GM23338 (cell line): ENCODE data around the gene ACTR6. TPM values are rescaled to one million over a fixed set of nuclear protein-coding genes. Genes with fewer than 3 reads are reported as not detected.

Experiments
- ATAC-seq: fragments of 200-7000 bp; cut with Tn5 transposase; 3 replicates; pipeline ENCODE4 v1.9.1; 2020
- DNase-seq: peaks from one replicate; pipeline ENCODE4 v3.0.0-alpha.2; 2015; ENCODE audit warnings: low spot score
- H2AFZ ChIP-seq: fragments of 200-600 bp; sonication (generic); 2 replicates; pipeline ENCODE4 v1.8.0; 2016; ENCODE audit warnings: antibody characterized with exemption, mild to moderate bottlenecking, moderate library complexity
- H3F3A ChIP-seq: fragments of 200-600 bp; sonication (generic); replicated peaks from 2 replicates; pipeline ENCODE4 v1.8.0; 2017; ENCODE audit warnings: antibody characterized with exemption, mixed run types, low read depth
- H3K27ac ChIP-seq: fragments of 200-600 bp; sonication (generic); 2 replicates; pipeline ENCODE4 v1.6.1; 2016; ENCODE audit warnings: low read depth
- H3K27me3 ChIP-seq: fragments of 200-600 bp; sonication (generic); 2 replicates; pipeline ENCODE4 v1.8.0; 2016; ENCODE audit warnings: mild to moderate bottlenecking, mixed run types, moderate library complexity; ENCODE audit not compliant: insufficient read depth
- H3K36me3 ChIP-seq: fragments of 200-600 bp; sonication (generic); 2 replicates; pipeline ENCODE4 v1.8.0; 2016; ENCODE audit warnings: mild to moderate bottlenecking; ENCODE audit not compliant: insufficient read depth
- H3K4me1 ChIP-seq: fragments of 200-600 bp; sonication (generic); 2 replicates; pipeline ENCODE4 v1.8.0; 2016; ENCODE audit warnings: mild to moderate bottlenecking, moderate library complexity; ENCODE audit not compliant: insufficient read depth
- H3K4me2 ChIP-seq: fragments of 200-600 bp; sonication (generic); 2 replicates; pipeline ENCODE4 v1.7.1; 2017; ENCODE audit warnings: mixed run types
- H3K4me3 ChIP-seq: fragments of 200-600 bp; sonication (generic); 2 replicates; pipeline ENCODE4 v1.6.1; 2016; ENCODE audit warnings: mixed run types
- H3K79me2 ChIP-seq: fragments of 200-600 bp; sonication (generic); replicated peaks from 2 replicates; pipeline ENCODE4 v1.8.0; 2017; ENCODE audit warnings: mild to moderate bottlenecking; ENCODE audit not compliant: insufficient read depth
- H3K9me2 ChIP-seq: fragments of 200-600 bp; sonication (generic); 2 replicates; pipeline ENCODE4 v1.8.0; 2017; ENCODE audit not compliant: insufficient read depth
- H4K20me1 ChIP-seq: fragments of 200-600 bp; sonication (generic); replicated peaks from 2 replicates; pipeline ENCODE4 v1.8.0; 2017; ENCODE audit warnings: mild to moderate bottlenecking; ENCODE audit not compliant: insufficient read depth
- H3K27ac Mint-ChIP-seq: 2 replicates; pipeline ENCODE4 v1.8.0; 2020; ENCODE audit warnings: inconsistent platforms, mild to moderate bottlenecking, moderate library complexity, mixed read lengths
- H3K27me3 Mint-ChIP-seq: 3 replicates; pipeline ENCODE4 v1.8.0; 2022; ENCODE audit warnings: low read depth, mild to moderate bottlenecking, moderate library complexity, mixed read lengths, inconsistent platforms; ENCODE audit not compliant: insufficient read depth, poor library complexity
- H3K36me3 Mint-ChIP-seq: 3 replicates; pipeline ENCODE4 v1.8.0; 2021; ENCODE audit warnings: low read depth, mild to moderate bottlenecking, inconsistent platforms, moderate library complexity, mixed read lengths
- H3K4me1 Mint-ChIP-seq: 3 replicates; pipeline ENCODE4 v1.8.0; 2020; ENCODE audit warnings: mild to moderate bottlenecking, inconsistent platforms, mixed read lengths
- H3K4me3 Mint-ChIP-seq: 3 replicates; pipeline ENCODE4 v1.8.0; 2021; ENCODE audit warnings: moderate library complexity, mild to moderate bottlenecking, inconsistent platforms, mixed read lengths
- H3K9me3 Mint-ChIP-seq: 3 replicates; pipeline ENCODE4 v1.8.0; 2020; ENCODE audit warnings: moderate library complexity, mild to moderate bottlenecking, inconsistent platforms, mixed read lengths
- ETS1 ChIP-seq: IDR thresholded peaks from 2 replicates; pipeline ENCODE4 v1.6.1; 2016; ENCODE audit warnings: antibody characterized with exemption
- EZH2 ChIP-seq: fragments of 200-600 bp; sonication (generic); IDR thresholded peaks from one replicate; pipeline ENCODE4 v1.8.0; 2017; ENCODE audit warnings: antibody characterized with exemption, mild to moderate bottlenecking, low read depth; ENCODE audit not compliant: unreplicated experiment
- EZH2phosphoT487 ChIP-seq: fragments of 200-600 bp; sonication (generic); IDR thresholded peaks from one replicate; pipeline ENCODE4 v1.8.1; 2018; ENCODE audit warnings: antibody characterized with exemption; ENCODE audit not compliant: unreplicated experiment
- NANOG ChIP-seq: IDR thresholded peaks from 2 replicates; pipeline ENCODE4 v1.6.1; 2016; ENCODE audit warnings: antibody characterized with exemption, borderline replicate concordance
- POLR2AphosphoS5 ChIP-seq: IDR thresholded peaks from 2 replicates; pipeline ENCODE4 v1.6.1; 2016; ENCODE audit warnings: antibody characterized with exemption, low read depth
- REST ChIP-seq: IDR thresholded peaks from one replicate; pipeline ENCODE4 v1.6.1; 2018; ENCODE audit warnings: antibody characterized with exemption; ENCODE audit not compliant: unreplicated experiment
- ZNF114 ChIP-seq: fragments of 250-450 bp; sonication (Bioruptor Pico); IDR thresholded peaks from 2 replicates; pipeline ENCODE4 v1.5.0; 2020; ENCODE audit warnings: mild to moderate bottlenecking, moderate library complexity
- polyA plus RNA-seq: library from polyadenylated mRNA; unstranded; fragments of >200 nt; fragmentation: Nextera tagmentation; extraction: Ambion mirVana; gene quantifications from 2 replicates; pipeline ENCODE4 v1.2.1, GENCODE V29; 2016
- total RNA-seq: library from RNA; depleted of rRNA; stranded (reverse); fragments of >200 nt; shearing (Covaris generic); gene quantifications from 2 replicates; pipeline ENCODE4 v1.2.3, GENCODE V29; 2014
- TF ChIP-seq, protein P1 (sequence below), 2 experiments: fragments of 200-600 bp in 1 of 2; sonication (generic) in 1 of 2; conservative IDR thresholded peaks; 2 replicates each; pipeline versions ENCODE4 v1.5.1 to v1.6.1; 2016 to 2017; ENCODE audit warnings: antibody characterized with exemption in 2 of 2, low read depth in 2 of 2, mild to moderate bottlenecking in 2 of 2, moderate library complexity in 1 of 2

ACTR6 gene
- total and polyA plus RNA-seq, 2 experiments from 2014 or later, result 30.1 to 42.5 TPM

- TF ChIP-seq REST (no peak), ZNF114 (CRISPR knock-in tag) (no peak), NANOG (no peak), EZH2phosphoT487 (no peak), ETS1 (no peak)
- TF ChIP-seq, protein P1, sequence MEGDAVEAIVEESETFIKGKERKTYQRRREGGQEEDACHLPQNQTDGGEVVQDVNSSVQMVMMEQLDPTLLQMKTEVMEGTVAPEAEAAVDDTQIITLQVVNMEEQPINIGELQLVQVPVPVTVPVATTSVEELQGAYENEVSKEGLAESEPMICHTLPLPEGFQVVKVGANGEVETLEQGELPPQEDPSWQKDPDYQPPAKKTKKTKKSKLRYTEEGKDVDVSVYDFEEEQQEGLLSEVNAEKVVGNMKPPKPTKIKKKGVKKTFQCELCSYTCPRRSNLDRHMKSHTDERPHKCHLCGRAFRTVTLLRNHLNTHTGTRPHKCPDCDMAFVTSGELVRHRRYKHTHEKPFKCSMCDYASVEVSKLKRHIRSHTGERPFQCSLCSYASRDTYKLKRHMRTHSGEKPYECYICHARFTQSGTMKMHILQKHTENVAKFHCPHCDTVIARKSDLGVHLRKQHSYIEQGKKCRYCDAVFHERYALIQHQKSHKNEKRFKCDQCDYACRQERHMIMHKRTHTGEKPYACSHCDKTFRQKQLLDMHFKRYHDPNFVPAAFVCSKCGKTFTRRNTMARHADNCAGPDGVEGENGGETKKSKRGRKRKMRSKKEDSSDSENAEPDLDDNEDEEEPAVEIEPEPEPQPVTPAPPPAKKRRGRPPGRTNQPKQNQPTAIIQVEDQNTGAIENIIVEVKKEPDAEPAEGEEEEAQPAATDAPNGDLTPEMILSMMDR (conservative IDR thresholded peaks at IDR 0.05; ENCODE audit: low read depth in 2 of 2), result no peak
These were observed 6.7 kb downstream of the ACTR6 start (continued) for GRCh38 chr12:100207311-100207710.

DNA sequence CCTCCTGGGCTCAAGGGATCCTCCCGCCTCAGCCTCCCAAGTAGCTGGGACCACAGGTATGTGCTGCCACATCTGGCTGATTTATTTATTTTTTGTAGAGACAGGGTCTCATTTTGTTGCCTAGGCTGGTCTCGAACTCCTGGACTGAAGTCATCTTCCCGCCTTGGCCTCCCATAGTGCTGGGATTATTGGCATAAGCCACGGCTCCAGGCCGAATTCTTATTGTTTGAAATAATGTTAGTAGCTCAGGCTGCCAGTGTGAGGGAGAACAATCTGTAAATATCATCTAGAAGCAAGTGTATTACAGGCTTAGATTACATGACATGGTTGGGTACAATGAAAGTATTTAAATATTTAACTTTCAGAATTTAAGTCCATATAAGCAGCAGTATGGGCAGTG lies 8.2 kb downstream of the ACTR6 start:
- H3K27me3 ChIP-seq, result no peaks in the 10 kb centered on the region
- Mint-ChIP-seq H3K27me3 (no peaks in the 10 kb centered on the region), H3K27ac (no peak overlapping the region), H3K4me1 (no peaks in the 10 kb centered on the region), H3K9me3 (no peaks in the 10 kb centered on the region), H3K4me3 (no peak overlapping the region), H3K36me3 (peaks cover 58% of the 10 kb centered on the region)
- peaks cover 10% of the 10 kb centered on the region for H3K79me2 ChIP-seq
- H3K27ac ChIP-seq, result no peak overlapping the region
- DNase-seq (no peak), ATAC-seq (no peak)
- TF ChIP-seq EZH2 (no peak), ZNF114 (CRISPR knock-in tag) (no peak), POLR2AphosphoS5 (no peak)
- TF ChIP-seq, protein P1 (conservative IDR thresholded peaks at IDR 0.05; ENCODE audit: low read depth in 2 of 2), result no peak
- peaks cover 16% of the 10 kb centered on the region for H4K20me1 ChIP-seq
- no peaks in the 10 kb centered on the region for H3K4me1 ChIP-seq
- H3F3A ChIP-seq, result 0 out of 2 replicates have a peak, but pooled peaks cover 4% of the 10 kb centered on the region
- peaks cover 42% of the 10 kb centered on the region; the same call in 1 of the 2 replicates for H3K36me3 ChIP-seq
- no peak overlapping the region for H3K4me2 ChIP-seq
- no peaks in the 10 kb centered on the region for H3K9me2 ChIP-seq
- no peak overlapping the region for H2AFZ ChIP-seq
- H3K4me3 ChIP-seq, result no peak overlapping the region
